22Rv1 (cell line): ENCODE data around the gene ADGRL1.

Experiments
- ZFX ChIP-seq: fragments of 450-650 bp; IDR thresholded peaks from 2 replicates; pipeline ENCODE4 v1.6.1; 2017; ENCODE audit warnings: antibody characterized with exemption, borderline replicate concordance
- TF ChIP-seq, protein P1 (sequence below): fragments of 450-650 bp; IDR thresholded peaks from 2 replicates; pipeline ENCODE4 v1.5.1; 2017; ENCODE audit warnings: mild to moderate bottlenecking

- TF ChIP-seq, protein P1, sequence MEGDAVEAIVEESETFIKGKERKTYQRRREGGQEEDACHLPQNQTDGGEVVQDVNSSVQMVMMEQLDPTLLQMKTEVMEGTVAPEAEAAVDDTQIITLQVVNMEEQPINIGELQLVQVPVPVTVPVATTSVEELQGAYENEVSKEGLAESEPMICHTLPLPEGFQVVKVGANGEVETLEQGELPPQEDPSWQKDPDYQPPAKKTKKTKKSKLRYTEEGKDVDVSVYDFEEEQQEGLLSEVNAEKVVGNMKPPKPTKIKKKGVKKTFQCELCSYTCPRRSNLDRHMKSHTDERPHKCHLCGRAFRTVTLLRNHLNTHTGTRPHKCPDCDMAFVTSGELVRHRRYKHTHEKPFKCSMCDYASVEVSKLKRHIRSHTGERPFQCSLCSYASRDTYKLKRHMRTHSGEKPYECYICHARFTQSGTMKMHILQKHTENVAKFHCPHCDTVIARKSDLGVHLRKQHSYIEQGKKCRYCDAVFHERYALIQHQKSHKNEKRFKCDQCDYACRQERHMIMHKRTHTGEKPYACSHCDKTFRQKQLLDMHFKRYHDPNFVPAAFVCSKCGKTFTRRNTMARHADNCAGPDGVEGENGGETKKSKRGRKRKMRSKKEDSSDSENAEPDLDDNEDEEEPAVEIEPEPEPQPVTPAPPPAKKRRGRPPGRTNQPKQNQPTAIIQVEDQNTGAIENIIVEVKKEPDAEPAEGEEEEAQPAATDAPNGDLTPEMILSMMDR = no peak
- no peak for TF ChIP-seq ZFX
Measured at GRCh38 chr19:14214580-14214979, 8.6 kb upstream of the ADGRL1 start.
